Mucosa of descending colon (tissue), 3 donors: ENCODE measurements around the gene SAMD10. TPM values are rescaled to one million over a fixed set of nuclear protein-coding genes. Genes with fewer than 3 reads are reported as not detected.
"Not testable (repeated sequence)": the region's sequence is repeated elsewhere in the genome, so short reads cannot be mapped to it uniquely, and the experiment has no call there.

Source experiments
- ATAC-seq: fragments of 200-7000 bp; cut with Tn5 transposase; one replicate; pipeline ENCODE4 v1.9.1; 2020; ENCODE audit warnings: mild to moderate bottlenecking, moderate library complexity
- DNase-seq, 3 donors: peaks; one replicate each; pipeline ENCODE4 v3.0.0-alpha.2; 2020
- H3K36me3 ChIP-seq: fragments of 200-600 bp; one replicate; pipeline ENCODE4 v1.8.0; 2021; ENCODE audit warnings: low read depth, mild to moderate bottlenecking
- H3K4me1 ChIP-seq: fragments of 200-600 bp; one replicate; pipeline ENCODE4 v1.8.0; 2021; ENCODE audit warnings: low read depth, mild to moderate bottlenecking
- H3K4me3 ChIP-seq: fragments of 200-600 bp; one replicate; pipeline ENCODE4 v1.8.0; 2021; ENCODE audit warnings: mild to moderate bottlenecking
- H3K9me3 ChIP-seq: fragments of 200-600 bp; one replicate; pipeline ENCODE4 v1.8.0; 2021; ENCODE audit warnings: mild to moderate bottlenecking
- intact Hi-C, 2 donors: fragments of 100-400 bp; cut with DNase I in 1 of 2; cut with micrococcal nuclease in 1 of 2; formaldehyde crosslinking; loops; one replicate each; pipeline versions ENCODE4 v1.11.0 to v1.11.1; 2022; cut with DNase I, micrococcal nuclease
- total RNA-seq, 3 donors: library from RNA; stranded (reverse); fragmentation: NEBNext Ultra II Directional in 2 of 3; extraction: Animal tissue kit (Norgen Biotek cat#: 25700) in 2 of 3; gene quantifications; one replicate each; pipeline versions ENCODE4 v1.2.1 to v1.2.4, GENCODE V29; 2021 to 2023
- TF ChIP-seq, protein P1 (sequence below): fragments of 200-600 bp; IDR thresholded peaks from one replicate; pipeline ENCODE4 v1.8.0; 2022; ENCODE audit warnings: antibody characterized with exemption, mild to moderate bottlenecking
- donor health status: DM: no; HTN: no; CAD: no; lungs with moderate emphysema.
- donor health status: DM: no; HTN: no; CAD: no.
- donor health status: DM: no; HTN: yes; CAD: no.

The SAMD10 gene
- total RNA-seq, 3 donors from 2014 or later, result 3.8 to 7.9 (median 5.6) TPM

DNA sequence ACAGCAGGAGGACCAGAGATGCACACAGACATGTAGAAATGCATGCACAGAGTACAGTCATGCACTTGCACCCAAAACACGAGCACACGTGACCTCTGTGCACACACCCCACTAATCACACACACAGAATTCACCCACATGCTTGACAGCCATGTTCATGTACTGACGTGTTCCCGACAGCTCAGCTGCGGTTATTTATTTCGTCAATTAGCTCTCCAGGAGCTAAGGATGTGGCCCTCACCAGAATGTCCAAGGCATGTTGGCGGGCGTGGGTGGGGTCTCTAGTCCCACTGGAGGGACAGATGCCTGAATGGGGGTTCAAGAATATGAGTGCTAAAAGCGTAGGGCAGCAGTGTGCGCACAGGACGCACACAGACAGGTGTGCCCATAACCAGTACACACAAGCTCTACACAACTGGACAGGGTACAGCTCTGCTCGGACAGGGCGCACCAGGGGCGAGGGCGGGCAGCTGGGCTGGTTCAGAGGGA lies 919 bp upstream of the SAMD10 start:
- peaks cover 29% of the 10 kb centered on the region for H3K4me1 ChIP-seq
- H3K4me3 ChIP-seq, result no peak overlapping the region
- ATAC-seq, result peak; percentile 4
- peaks cover 11% of the 10 kb centered on the region for H3K36me3 ChIP-seq
- no peak for DNase-seq
- intact Hi-C loops, result no loop called here
- no peaks in the 10 kb centered on the region for H3K9me3 ChIP-seq
- TF ChIP-seq, protein P1, sequence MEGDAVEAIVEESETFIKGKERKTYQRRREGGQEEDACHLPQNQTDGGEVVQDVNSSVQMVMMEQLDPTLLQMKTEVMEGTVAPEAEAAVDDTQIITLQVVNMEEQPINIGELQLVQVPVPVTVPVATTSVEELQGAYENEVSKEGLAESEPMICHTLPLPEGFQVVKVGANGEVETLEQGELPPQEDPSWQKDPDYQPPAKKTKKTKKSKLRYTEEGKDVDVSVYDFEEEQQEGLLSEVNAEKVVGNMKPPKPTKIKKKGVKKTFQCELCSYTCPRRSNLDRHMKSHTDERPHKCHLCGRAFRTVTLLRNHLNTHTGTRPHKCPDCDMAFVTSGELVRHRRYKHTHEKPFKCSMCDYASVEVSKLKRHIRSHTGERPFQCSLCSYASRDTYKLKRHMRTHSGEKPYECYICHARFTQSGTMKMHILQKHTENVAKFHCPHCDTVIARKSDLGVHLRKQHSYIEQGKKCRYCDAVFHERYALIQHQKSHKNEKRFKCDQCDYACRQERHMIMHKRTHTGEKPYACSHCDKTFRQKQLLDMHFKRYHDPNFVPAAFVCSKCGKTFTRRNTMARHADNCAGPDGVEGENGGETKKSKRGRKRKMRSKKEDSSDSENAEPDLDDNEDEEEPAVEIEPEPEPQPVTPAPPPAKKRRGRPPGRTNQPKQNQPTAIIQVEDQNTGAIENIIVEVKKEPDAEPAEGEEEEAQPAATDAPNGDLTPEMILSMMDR, result no peak

DNA sequence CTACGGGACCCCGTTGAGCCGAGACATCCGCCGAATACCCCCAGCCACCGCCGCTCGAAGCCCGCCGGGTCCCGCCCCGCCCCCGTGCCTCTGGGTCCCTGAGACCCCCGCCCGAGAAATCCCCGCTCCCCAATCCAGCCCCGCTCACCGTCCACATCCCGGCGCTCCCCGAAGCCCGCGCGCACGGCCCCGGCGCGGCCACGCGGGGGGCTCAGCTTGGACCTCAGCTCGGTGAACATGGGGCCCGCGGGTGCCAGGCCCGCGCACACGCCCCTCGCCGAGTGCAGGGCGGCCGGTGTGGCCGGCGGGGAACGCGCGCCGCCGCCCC lies 249 bp downstream of the SAMD10 start:
- H3K4me1 ChIP-seq, result peaks cover 29% of the 10 kb centered on the region
- DNase-seq, result peak in 1 of 3 donors; percentile 62
- intact Hi-C loops, result no loop called here

GRCh38 chr20:63978319-63979228 lies 868 bp downstream of the SAMD10 start:
- intact Hi-C loops, result no loop called here
- no peaks in the 10 kb centered on the region for H3K9me3 ChIP-seq
- H3K36me3 ChIP-seq, result peaks cover 3% of the 10 kb centered on the region
- peak overlapping the region; percentile 28 for H3K4me3 ChIP-seq
- ATAC-seq, result peak; percentile 66
- peaks cover 29% of the 10 kb centered on the region for H3K4me1 ChIP-seq
- peak; percentile 85 to 94 (median 90) for DNase-seq
- TF ChIP-seq, protein P1, result no peak

More for the DNA sequence above, 249 bp downstream of the SAMD10 start:
- Histone ChIP-seq H3K9me3 (no peaks in the 10 kb centered on the region), H3K4me3 (peak overlapping the region; percentile 28), H3K36me3 (peaks cover 3% of the 10 kb centered on the region)
- no peak for ATAC-seq
- TF ChIP-seq, protein P1, result no peak

GRCh38 chr20:63977739-63978276 lies 1.6 kb downstream of the SAMD10 start:
- H3K4me1 ChIP-seq, result peaks cover 29% of the 10 kb centered on the region
- TF ChIP-seq, protein P1, result no peak
- no peak for ATAC-seq
- peak in 2 of 3 donors; percentile 38 to 65 for DNase-seq
- peaks cover 3% of the 10 kb centered on the region for H3K36me3 ChIP-seq
- no peak overlapping the region for H3K4me3 ChIP-seq
- intact Hi-C loops, result no loop called here
- H3K9me3 ChIP-seq, result no peaks in the 10 kb centered on the region

- no peak for ATAC-seq
- Histone ChIP-seq H3K4me1 (peaks cover 26% of the 10 kb centered on the region), H3K4me3 (no peak overlapping the region), H3K9me3 (no peaks in the 10 kb centered on the region), H3K36me3 (peaks cover 3% of the 10 kb centered on the region)
- TF ChIP-seq, protein P1, result no peak
- DNase-seq, result peak in 2 of 3 donors; percentile 31 to 61
- intact Hi-C loops, result no loop called here
These were observed 2.3 kb downstream of the SAMD10 start for GRCh38 chr20:63976980-63977738.

DNA sequence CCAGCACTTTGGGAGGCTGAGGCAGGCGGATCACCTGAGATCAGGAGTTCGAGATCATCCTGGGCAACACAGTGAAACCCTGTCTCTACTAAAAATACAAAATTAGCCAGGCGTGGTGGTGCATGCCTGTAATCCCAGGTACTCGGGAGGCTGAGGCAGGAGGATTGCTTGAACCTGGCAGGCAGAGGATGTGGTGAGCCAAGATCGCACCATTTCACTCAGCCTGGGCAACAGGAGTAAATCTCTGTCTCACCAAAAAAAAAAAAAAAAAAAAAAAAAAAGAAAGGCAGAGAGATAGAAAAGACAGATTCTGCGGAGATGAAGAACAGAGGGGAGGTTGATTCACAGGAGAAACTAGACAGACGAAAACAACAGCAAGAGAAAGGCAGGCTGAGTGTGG lies 2.9 kb downstream of the SAMD10 start:
- H3K36me3 ChIP-seq, H3K4me3 ChIP-seq, ATAC-seq, intact Hi-C loops, H3K9me3 ChIP-seq, DNase-seq: not testable (repeated sequence)
- H3K4me1 ChIP-seq, result peaks cover 20% of the 10 kb centered on the region
